SK-N-SH treated with all-trans-retinoic acid at 6 μM for 48 hours (cell line): ENCODE measurements around the gene IGLL1.
"Not testable (repeated sequence)": the region's sequence is repeated elsewhere in the genome, so short reads cannot be mapped to it uniquely, and the experiment has no call there.

Source experiments
- ESRRG ChIP-seq: fragments of 250-450 bp; sonication (Bioruptor Pico); IDR thresholded peaks from 2 replicates; pipeline ENCODE4 v1.6.1; 2021; ENCODE audit warnings: mild to moderate bottlenecking
- OSR1 ChIP-seq: fragments of 250-450 bp; sonication (Bioruptor Pico); IDR thresholded peaks from 2 replicates; pipeline ENCODE4 v1.8.0; 2022; ENCODE audit warnings: moderate library complexity, mild to moderate bottlenecking, inconsistent platforms
- RARB ChIP-seq: fragments of 250-450 bp; sonication (Bioruptor Pico); IDR thresholded peaks from 2 replicates; pipeline ENCODE4 v1.8.0; 2021; ENCODE audit warnings: mild to moderate bottlenecking, moderate library complexity
- ZNF565 ChIP-seq: fragments of 450-650 bp; formaldehyde crosslinking; conservative IDR thresholded peaks from 2 replicates; pipeline ENCODE4 v1.5.0; 2020; ENCODE audit warnings: low read depth, mild to moderate bottlenecking, moderate library complexity
- TF ChIP-seq, protein P1 (sequence below): fragments of 250-450 bp; sonication (Bioruptor Pico); IDR thresholded peaks from 2 replicates; pipeline ENCODE4 v1.8.0; 2020; ENCODE audit warnings: mild to moderate bottlenecking, moderate library complexity, borderline replicate concordance
- TF ChIP-seq, protein P2 (sequence below): fragments of 250-450 bp; sonication (Bioruptor Pico); IDR thresholded peaks from 2 replicates; pipeline ENCODE4 v1.5.1; 2020; ENCODE audit warnings: low read depth, mild to moderate bottlenecking, moderate library complexity

DNA sequence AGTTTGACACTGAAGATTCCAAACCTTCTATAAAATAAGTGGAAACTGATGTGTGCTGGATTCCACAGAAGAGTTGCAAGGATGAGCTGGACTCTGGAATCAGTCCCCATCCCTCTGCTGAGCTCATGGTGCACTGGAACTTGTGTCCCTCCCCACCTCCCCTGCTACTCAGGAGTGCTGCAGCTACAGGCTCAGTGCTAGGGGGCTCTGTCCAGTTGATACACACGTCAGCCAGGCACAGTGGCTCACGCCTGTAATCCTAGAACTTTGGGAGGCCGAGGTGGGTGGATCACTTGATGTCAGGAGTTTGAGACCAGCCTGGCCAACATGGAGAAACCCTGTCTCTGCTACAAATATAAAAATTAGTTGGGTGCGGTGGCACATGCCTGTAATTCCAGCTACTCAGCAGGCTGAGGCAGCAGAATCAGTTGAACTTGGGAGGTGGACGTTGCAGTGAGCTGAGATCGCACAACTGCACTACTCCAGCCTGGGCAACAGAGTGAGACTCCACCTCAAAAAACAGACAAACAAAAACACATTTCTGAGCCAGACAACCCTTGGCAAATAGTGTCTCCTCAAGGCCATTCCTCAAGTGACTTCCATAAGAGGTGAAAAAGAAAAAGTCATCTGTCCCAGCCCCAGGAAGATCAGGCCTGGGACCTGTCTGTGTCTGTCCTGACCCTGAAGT lies 48.1 kb upstream of the IGLL1 start:
- not testable (repeated sequence) for TF ChIP-seq ESRRG, RARB, ZNF565, OSR1 (CRISPR knock-in tag)
- TF ChIP-seq, protein P1, sequence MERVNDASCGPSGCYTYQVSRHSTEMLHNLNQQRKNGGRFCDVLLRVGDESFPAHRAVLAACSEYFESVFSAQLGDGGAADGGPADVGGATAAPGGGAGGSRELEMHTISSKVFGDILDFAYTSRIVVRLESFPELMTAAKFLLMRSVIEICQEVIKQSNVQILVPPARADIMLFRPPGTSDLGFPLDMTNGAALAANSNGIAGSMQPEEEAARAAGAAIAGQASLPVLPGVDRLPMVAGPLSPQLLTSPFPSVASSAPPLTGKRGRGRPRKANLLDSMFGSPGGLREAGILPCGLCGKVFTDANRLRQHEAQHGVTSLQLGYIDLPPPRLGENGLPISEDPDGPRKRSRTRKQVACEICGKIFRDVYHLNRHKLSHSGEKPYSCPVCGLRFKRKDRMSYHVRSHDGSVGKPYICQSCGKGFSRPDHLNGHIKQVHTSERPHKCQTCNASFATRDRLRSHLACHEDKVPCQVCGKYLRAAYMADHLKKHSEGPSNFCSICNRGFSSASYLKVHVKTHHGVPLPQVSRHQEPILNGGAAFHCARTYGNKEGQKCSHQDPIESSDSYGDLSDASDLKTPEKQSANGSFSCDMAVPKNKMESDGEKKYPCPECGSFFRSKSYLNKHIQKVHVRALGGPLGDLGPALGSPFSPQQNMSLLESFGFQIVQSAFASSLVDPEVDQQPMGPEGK (CRISPR knock-in tag), result not testable (repeated sequence)
- TF ChIP-seq, protein P2, sequence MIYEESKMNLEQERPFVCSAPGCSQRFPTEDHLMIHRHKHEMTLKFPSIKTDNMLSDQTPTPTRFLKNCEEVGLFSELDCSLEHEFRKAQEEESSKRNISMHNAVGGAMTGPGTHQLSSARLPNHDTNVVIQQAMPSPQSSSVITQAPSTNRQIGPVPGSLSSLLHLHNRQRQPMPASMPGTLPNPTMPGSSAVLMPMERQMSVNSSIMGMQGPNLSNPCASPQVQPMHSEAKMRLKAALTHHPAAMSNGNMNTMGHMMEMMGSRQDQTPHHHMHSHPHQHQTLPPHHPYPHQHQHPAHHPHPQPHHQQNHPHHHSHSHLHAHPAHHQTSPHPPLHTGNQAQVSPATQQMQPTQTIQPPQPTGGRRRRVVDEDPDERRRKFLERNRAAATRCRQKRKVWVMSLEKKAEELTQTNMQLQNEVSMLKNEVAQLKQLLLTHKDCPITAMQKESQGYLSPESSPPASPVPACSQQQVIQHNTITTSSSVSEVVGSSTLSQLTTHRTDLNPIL (CRISPR knock-in tag), result not testable (repeated sequence)
